CD4-positive, alpha-beta T cell treated with Interleukin-17A for 4 hours (primary cell): ENCODE data around the gene CAMTA1.

Experiments
- DNase-seq: peaks from one replicate; pipeline ENCODE4 v3.0.0-alpha.2; 2020; ENCODE audit warnings: mixed read lengths

CAMTA1 gene

GRCh38 chr1:7733276-7733675 lies 948.0 kb downstream of the CAMTA1 start:
- DNase-seq: no peak

GRCh38 chr1:7738044-7738443 lies 952.8 kb downstream of the CAMTA1 start:
- DNase-seq: no peak

GRCh38 chr1:7743346-7743745 lies 958.1 kb downstream of the CAMTA1 start:
- no peak for DNase-seq

- DNase-seq: no peak
Measured at GRCh38 chr1:7744882-7745281, 959.6 kb downstream of the CAMTA1 start.

GRCh38 chr1:7745783-7746182 lies 960.5 kb downstream of the CAMTA1 start:
- no peak for DNase-seq

GRCh38 chr1:7747605-7748004 lies 962.4 kb downstream of the CAMTA1 start:
- no peak for DNase-seq

- no peak for DNase-seq
Measured at GRCh38 chr1:7749126-7749525, 963.9 kb downstream of the CAMTA1 start.

GRCh38 chr1:7751174-7751573 lies 965.9 kb downstream of the CAMTA1 start:
- no peak for DNase-seq

- DNase-seq: peak; percentile 68
Measured at GRCh38 chr1:7752512-7753417, 967.5 kb downstream of the CAMTA1 start.

GRCh38 chr1:7753641-7754040 lies 968.4 kb downstream of the CAMTA1 start:
- no peak for DNase-seq

- no peak for DNase-seq
Measured at GRCh38 chr1:7754234-7754633, 969.0 kb downstream of the CAMTA1 start.

GRCh38 chr1:7755448-7755847 lies 970.2 kb downstream of the CAMTA1 start:
- no peak for DNase-seq

- no peak for DNase-seq
Measured at GRCh38 chr1:7760245-7760644, 975.0 kb downstream of the CAMTA1 start.

GRCh38 chr1:7761103-7761502 lies 975.8 kb downstream of the CAMTA1 start:
- no peak for DNase-seq

- DNase-seq: no peak
Measured at GRCh38 chr1:7767176-7767575, 981.9 kb downstream of the CAMTA1 start.

- DNase-seq: no peak
Measured at GRCh38 chr1:7768583-7768982, 983.3 kb downstream of the CAMTA1 start.

- no peak for DNase-seq
Measured at GRCh38 chr1:7769673-7770412, 984.6 kb downstream of the CAMTA1 start.

- DNase-seq: no peak
Measured at GRCh38 chr1:7770669-7770996, 985.4 kb downstream of the CAMTA1 start.

GRCh38 chr1:7770997-7771822 lies 986.0 kb downstream of the CAMTA1 start, which contains the start of gene VAMP3:
Gene VAMP3 (plus strand): TSS chr1:7771296. CDS start chr1:7771384, 88 bp downstream.
- peak; percentile 88 for DNase-seq

- no peak for DNase-seq
Measured at GRCh38 chr1:7771823-7772299, 986.6 kb downstream of the CAMTA1 start.

GRCh38 chr1:7777591-7777990 lies 992.3 kb downstream of the CAMTA1 start:
- DNase-seq: no peak

GRCh38 chr1:7778133-7778628 lies 992.9 kb downstream of the CAMTA1 start:
- no peak for DNase-seq

GRCh38 chr1:7780976-7781375 lies 995.7 kb downstream of the CAMTA1 start:
- no peak for DNase-seq
